ENCODE data around the gene HIVEP1. TPM values are rescaled to one million over a fixed set of nuclear protein-coding genes. Genes with fewer than 3 reads are reported as not detected.

The HIVEP1 gene
- total and polyA plus RNA-seq, 2 of the 13 experiments (the other 11 are each of a cell fraction or from before 2014, with no cell fraction given), result 7.4 to 9.9 TPM

DNA sequence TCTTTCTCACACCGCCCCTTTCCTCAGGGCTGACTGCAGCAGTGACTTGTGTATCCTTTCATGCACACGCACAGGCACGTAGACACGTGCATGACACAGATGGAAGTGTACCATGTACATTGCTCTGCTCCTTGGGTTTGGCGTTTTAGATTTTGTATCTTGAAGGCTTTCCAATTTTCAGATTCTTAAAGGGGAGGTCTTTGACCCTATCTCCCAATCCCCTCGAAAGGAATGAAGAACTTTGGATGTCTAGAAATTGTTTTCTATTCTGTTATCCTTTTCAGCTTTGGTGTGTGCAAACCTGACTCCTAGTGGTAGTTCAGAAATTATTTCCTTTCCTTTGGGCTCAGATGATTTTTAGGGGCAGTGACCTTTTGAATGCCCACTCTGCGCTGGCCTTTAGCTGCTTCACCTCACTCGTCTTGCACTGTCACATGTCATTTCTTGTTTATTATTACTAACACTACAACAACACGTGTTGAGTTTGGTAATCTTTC is 63.0 kb downstream of the HIVEP1 start:
- BruUV-seq (replicated peaks), result no TSS peak
- no peak for FAIRE-seq
- intact Hi-C loops (cut with micrococcal nuclease; ENCODE audit: unreplicated experiment), result loop anchor here (1.0 kb wide), 2 partner anchors 375 to 420 kb away; no protein-coding TSS in a partner anchor
- peaks cover 7% of the 10 kb centered on the region for H3K4me1 ChIP-seq (ENCODE audit: insufficient read depth, low read length)
- peak; percentile 59 for ATAC-seq
- WGBS (ENCODE audit: low lambda C conversion rate), result 83% methylated on average over 9 of the region's 9 CpGs
- CTCF ChIA-PET (ENCODE audit: low intra/inter-chr PET ratio, low total read pairs), result interaction anchor here (0.8 kb wide), 1 partner anchor 375 kb away, joined by 3 read pairs; no protein-coding TSS in a partner anchor
- no peak overlapping the region for H3K9ac ChIP-seq (ENCODE audit: insufficient read depth, low read depth, low read length)
- H3K9me3 ChIP-seq (ENCODE audit: low read length), result no peaks in the 10 kb centered on the region
- H3K4me2 ChIP-seq (ENCODE audit: low read depth, low read length), result no peak overlapping the region
- no peak overlapping the region for H3K4me3 ChIP-seq (replicated peaks in 1 of 3; ENCODE audit: insufficient read depth in 1 of 3, low read depth in 2 of 3, low read length in 3 of 3)
- DNase-seq (ENCODE audit: low spot score), result peak; percentile 9
- H3K27me3 ChIP-seq (ENCODE audit: control insufficient read depth in 1 of 2, insufficient read depth in 2 of 2, low read length in 2 of 2), result no peaks in the 10 kb centered on the region
- POLR2A ChIA-PET, result no interaction called here
- H3K27ac ChIP-seq (ENCODE audit: extremely low read length, insufficient read depth, low read length), result no peak overlapping the region
- in situ Hi-C loops (cut with HindIII; ENCODE audit: extremely low pct_ligation_motif_present, low pct_unique_long_range_greater_than_20kb), result no loop called here
- no peaks in the 10 kb centered on the region; a peak in 1 of 5 replicates for H3K36me3 ChIP-seq (replicated peaks in 1 of 2; ENCODE audit: control insufficient read depth in 1 of 2, insufficient read depth in 2 of 2, low read length in 2 of 2)
- no peaks in the 10 kb centered on the region for H3K79me2 ChIP-seq (ENCODE audit: insufficient read depth, low read length)
- peaks cover 3% of the 10 kb centered on the region; the same call in 1 of the 2 replicates for H4K20me1 ChIP-seq (ENCODE audit: insufficient read depth, low read length)
- H2AFZ ChIP-seq (ENCODE audit: low read length), result no peak overlapping the region
- no peak for TF ChIP-seq ZNF652 (CRISPR knock-in tag; IDR thresholded peaks at IDR 0.05; ENCODE audit: borderline replicate concordance, low read depth)
- no peak for TF ChIP-seq ELF3 (CRISPR knock-in tag; IDR thresholded peaks at IDR 0.05)
- no peak for TF ChIP-seq SMAD9 (CRISPR knock-in tag; IDR thresholded peaks at IDR 0.05)
- TF ChIP-seq CERS6 (CRISPR knock-in tag; IDR thresholded peaks at IDR 0.05), result no peak
- TF ChIP-seq NR2F1 (CRISPR knock-in tag; IDR thresholded peaks at IDR 0.05), result no peak
- no peak for TF ChIP-seq ARNT2 (CRISPR knock-in tag; IDR thresholded peaks at IDR 0.05; ENCODE audit: low read depth)
- no peak for TF ChIP-seq ZNF577 (CRISPR knock-in tag; IDR thresholded peaks at IDR 0.05; ENCODE audit: borderline replicate concordance, low read depth)
- TF ChIP-seq MNT (IDR thresholded peaks at IDR 0.05), result peak; percentile 53
- TF ChIP-seq ZNF678 (CRISPR knock-in tag; IDR thresholded peaks at IDR 0.05), result no peak
- 0 out of 2 replicates have a peak, but pooled peaks have one; percentile 22 for TF ChIP-seq RAD21 (CRISPR knock-in tag; IDR thresholded peaks at IDR 0.05)
- no peak for TF ChIP-seq RBFOX2 (IDR thresholded peaks at IDR 0.05; ENCODE audit: low read depth, low read length)
- TF ChIP-seq KLF6 (CRISPR knock-in tag; IDR thresholded peaks at IDR 0.05), result no peak
- TF ChIP-seq SMC3 (IDR thresholded peaks at IDR 0.05; ENCODE audit: low read length), result peak; percentile 46; the same call in 1 of the 2 replicates
- TF ChIP-seq NCOA1 (CRISPR knock-in tag; IDR thresholded peaks at IDR 0.05), result no peak
- no peak for TF ChIP-seq ZFP41 (CRISPR knock-in tag; IDR thresholded peaks at IDR 0.05; ENCODE audit: borderline replicate concordance)
- no peak for TF ChIP-seq ZFAT (CRISPR knock-in tag; conservative IDR thresholded peaks at IDR 0.05)
- TF ChIP-seq CTCF (CRISPR knock-in tag; IDR thresholded peaks at IDR 0.05), result peak; percentile 63
- TF ChIP-seq HNRNPL (IDR thresholded peaks at IDR 0.05; ENCODE audit: low read depth, low read length), result no peak
- TF ChIP-seq SALL2 (CRISPR knock-in tag; IDR thresholded peaks at IDR 0.05), result no peak

Measured in HepG2 (cell line).